Body of pancreas (tissue), 4 donors: ENCODE data around the gene MARCHF3.

ENCODE experiments used
- CTCF ChIP-seq, 7 experiments: fragments of 450-650 bp in 4 of 7; fragments of 200-600 bp in 3 of 7; sonication (generic) in 3 of 7; IDR thresholded peaks; one replicate each; pipeline ENCODE4 v1.5.1; 2016 to 2019; ENCODE audit warnings: antibody characterized with exemption in 7 of 7
- POLR2A ChIP-seq, 3 donors: fragments of 450-650 bp; IDR thresholded peaks; one replicate each; pipeline ENCODE4 v1.6.1; 2016; ENCODE audit warnings: antibody characterized with exemption in 3 of 3, mild to moderate bottlenecking in 2 of 3

GRCh38 chr5:126855266-126855665, 175.1 kb downstream of the MARCHF3 start:
- no peak for TF ChIP-seq CTCF (IDR thresholded peaks at IDR 0.05)
- no peak for TF ChIP-seq POLR2A (IDR thresholded peaks at IDR 0.05)
